ENCODE measurements around the gene UGT1A8.
"Not testable (repeated sequence)": the region's sequence is repeated elsewhere in the genome, so short reads cannot be mapped to it uniquely, and the experiment has no call there.

Gene UGT1A8

GRCh38 chr2:233686928-233687327 lies 69.5 kb downstream of the UGT1A8 start:
- DNase-seq (ENCODE audit: low read depth in 2 of 2): no peak

GRCh38 chr2:233688341-233688740 lies 70.9 kb downstream of the UGT1A8 start:
- no peak for DNase-seq (ENCODE audit: low read depth in 2 of 2)

- no peak for DNase-seq (ENCODE audit: low read depth in 2 of 2)
Observed at GRCh38 chr2:233689031-233689430, 71.6 kb downstream of the UGT1A8 start.

- DNase-seq (ENCODE audit: low read depth in 2 of 2): no peak
Observed at GRCh38 chr2:233689501-233689900, 72.1 kb downstream of the UGT1A8 start.

GRCh38 chr2:233690444-233690843 lies 73.0 kb downstream of the UGT1A8 start:
- no peak for DNase-seq (ENCODE audit: low read depth in 2 of 2)

GRCh38 chr2:233691443-233692433 lies 74.3 kb downstream of the UGT1A8 start:
- DNase-seq (ENCODE audit: low read depth in 2 of 2): no peak

- no peak for DNase-seq (ENCODE audit: low read depth in 2 of 2)
Observed at GRCh38 chr2:233692648-233693047, 75.2 kb downstream of the UGT1A8 start, which contains the start of gene UGT1A6. Gene UGT1A6, plus strand, starts transcription at chr2:233692890. Its CDS starts 115 bp downstream, at chr2:233693005.

- no peak for DNase-seq (ENCODE audit: low read depth in 2 of 2)
Observed at GRCh38 chr2:233693963-233694362, 76.5 kb downstream of the UGT1A8 start.

- no peak for DNase-seq (ENCODE audit: low read depth in 2 of 2)
Observed at GRCh38 chr2:233698740-233699139, 81.3 kb downstream of the UGT1A8 start.

GRCh38 chr2:233699424-233700027 lies 82.1 kb downstream of the UGT1A8 start:
- DNase-seq (ENCODE audit: low read depth in 2 of 2): no peak

GRCh38 chr2:233700028-233700635 lies 82.7 kb downstream of the UGT1A8 start:
- DNase-seq (ENCODE audit: low read depth in 2 of 2): no peak

GRCh38 chr2:233700842-233701241 lies 83.4 kb downstream of the UGT1A8 start:
- DNase-seq (ENCODE audit: low read depth in 2 of 2): not testable (repeated sequence)

- no peak for DNase-seq (ENCODE audit: low read depth in 2 of 2)
Observed at GRCh38 chr2:233702238-233702637, 84.8 kb downstream of the UGT1A8 start.

- no peak for DNase-seq (ENCODE audit: low read depth in 2 of 2)
Observed at GRCh38 chr2:233705911-233706506, 88.6 kb downstream of the UGT1A8 start.

- no peak for DNase-seq (ENCODE audit: low read depth in 2 of 2)
Observed at GRCh38 chr2:233706720-233707119, 89.3 kb downstream of the UGT1A8 start.

- no peak for DNase-seq (ENCODE audit: low read depth in 2 of 2)
Observed at GRCh38 chr2:233707940-233708644, 90.7 kb downstream of the UGT1A8 start.

- no peak for DNase-seq (ENCODE audit: low read depth in 2 of 2)
Observed at GRCh38 chr2:233708942-233709341, 91.5 kb downstream of the UGT1A8 start.

GRCh38 chr2:233711312-233712008 lies 94.0 kb downstream of the UGT1A8 start:
- DNase-seq (ENCODE audit: low read depth in 2 of 2): peak; percentile 31 to 41

- no peak for DNase-seq (ENCODE audit: low read depth in 2 of 2)
Observed at GRCh38 chr2:233712611-233713261, 95.3 kb downstream of the UGT1A8 start, which contains the start of gene UGT1A5. Gene UGT1A5, plus strand, starts transcription at chr2:233712907. Its CDS starts 85 bp downstream, at chr2:233712992.

- no peak for DNase-seq (ENCODE audit: low read depth in 2 of 2)
Observed at GRCh38 chr2:233713262-233713615, 95.8 kb downstream of the UGT1A8 start.
